ENCODE measurements around the gene MAPK1. TPM values are rescaled to one million over a fixed set of nuclear protein-coding genes. Genes with fewer than 3 reads are reported as not detected.

Gene MAPK1
- total and polyA plus RNA-seq, 2 donors (not counting 3 experiments of a cell fraction or from before 2014, with no cell fraction given): 50.9 to 163 TPM

DNA sequence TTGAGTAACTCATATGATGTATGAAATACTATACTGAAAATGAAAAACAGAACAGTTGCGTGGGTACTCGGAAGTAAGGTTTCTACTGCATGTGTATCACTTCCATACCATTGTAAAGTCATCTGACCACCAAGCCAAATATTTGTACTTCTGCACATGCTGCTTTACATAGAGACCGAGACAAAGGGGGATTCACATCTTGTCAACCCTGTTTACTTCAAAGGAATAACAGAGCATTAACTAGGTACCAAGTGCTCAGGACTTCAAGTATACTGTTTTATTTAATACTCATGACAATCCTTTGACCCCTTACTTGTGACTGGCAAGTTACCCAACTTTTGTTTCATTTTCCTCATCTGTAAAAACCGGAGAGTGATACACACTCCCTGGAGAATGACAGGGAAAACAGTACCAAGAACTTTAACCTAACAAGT, 9.9 kb downstream of the MAPK1 start:
- Histone ChIP-seq H3K4me3 (replicated peaks in 1 of 3; ENCODE audit: insufficient read depth in 1 of 3, low read depth in 1 of 3, low read length in 3 of 3) (no peak overlapping the region), H3K36me3 (ENCODE audit: control insufficient read depth in 2 of 2, extremely low read depth in 1 of 2, insufficient read depth in 2 of 2, low read length in 2 of 2) (no peaks in the 10 kb centered on the region), H2AFZ (ENCODE audit: low read depth, low read length) (no peak overlapping the region), H3K4me1 (ENCODE audit: control insufficient read depth, extremely low read depth, insufficient read depth, low read length) (no peaks in the 10 kb centered on the region), H3K9ac (replicated peaks; ENCODE audit: extremely low read depth, insufficient read depth, low read length) (no peak overlapping the region), H3K9me1 (replicated peaks; ENCODE audit: control insufficient read depth, extremely low read depth, insufficient read depth, low read length) (no peaks in the 10 kb centered on the region), H3K27me3 (ENCODE audit: control insufficient read depth in 2 of 2, insufficient read depth in 2 of 2, low read length in 2 of 2) (no peaks in the 10 kb centered on the region), H3K79me2 (ENCODE audit: control insufficient read depth, insufficient read depth, low read length) (peaks cover 100% of the 10 kb centered on the region), H3K4me2 (ENCODE audit: insufficient read depth, low read length) (no peak overlapping the region), H4K20me1 (replicated peaks; ENCODE audit: control insufficient read depth, extremely low read depth, insufficient read depth, low read length) (peaks cover 21% of the 10 kb centered on the region), H3K27ac (ENCODE audit: insufficient read depth, low read depth, low read length) (no peak overlapping the region), H3K9me3 (replicated peaks; ENCODE audit: control insufficient read depth, insufficient read depth, low read length) (no peaks in the 10 kb centered on the region)
- ChIA-PET CTCF (no interaction called here), POLR2A (no interaction called here)
- no peak for FAIRE-seq
- no peak for DNase-seq (ENCODE audit: low read depth, low spot score)
- TF ChIP-seq EZH2 (IDR thresholded peaks at IDR 0.05; ENCODE audit: borderline replicate concordance, low read depth, low read length, severe bottlenecking): no peak
- no peak for TF ChIP-seq JUN (IDR thresholded peaks at IDR 0.05; ENCODE audit: borderline replicate concordance, insufficient read depth, insufficient read length, low read depth)
- no peak for TF ChIP-seq POLR2AphosphoS5 (IDR thresholded peaks at IDR 0.05; ENCODE audit: insufficient read depth, low read depth, low read length)
- no peak for TF ChIP-seq POLR2A (IDR thresholded peaks at IDR 0.05; ENCODE audit: low read depth, low read length)
- no peak for TF ChIP-seq CTCF (IDR thresholded peaks at IDR 0.05; ENCODE audit: extremely low read depth in 1 of 2, insufficient read depth in 1 of 2, low read depth in 1 of 2, low read length in 2 of 2)
- dilution Hi-C loops (cut with MboI; ENCODE audit: extremely low pct_ligation_motif_present, low sequenced_read_pairs) (loop anchor here (10.0 kb wide), 1 partner anchor 77 kb away; no protein-coding TSS in a partner anchor), intact Hi-C loops (cut with micrococcal nuclease) (no loop called here)
- BruUV-seq (replicated peaks): no TSS peak

DNA sequence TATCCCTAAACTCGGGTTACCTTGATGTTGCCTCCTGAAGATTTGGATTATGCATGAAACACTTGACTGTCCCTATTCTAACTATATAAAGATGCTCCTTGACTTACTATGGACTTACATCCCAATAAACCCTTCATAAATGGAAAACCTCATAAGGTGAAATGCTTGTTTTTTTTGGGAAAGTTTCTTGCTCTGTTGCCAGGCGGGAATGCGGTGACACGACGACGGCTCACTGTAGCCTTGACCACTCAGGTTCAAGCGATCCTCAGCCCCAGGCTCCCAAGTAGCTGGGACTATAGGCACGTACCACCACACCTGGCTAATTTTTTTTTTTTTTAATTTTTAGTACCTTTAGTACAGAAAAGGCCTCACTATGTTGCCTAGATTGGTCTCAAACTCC, 10.6 kb downstream of the MAPK1 start:
- CTCF ChIA-PET: no interaction called here

More for the DNA sequence above, 10.6 kb downstream of the MAPK1 start:
- Histone ChIP-seq H4K20me1 (replicated peaks; ENCODE audit: control insufficient read depth, extremely low read depth, insufficient read depth, low read length) (peaks cover 21% of the 10 kb centered on the region), H3K9me1 (replicated peaks; ENCODE audit: control insufficient read depth, extremely low read depth, insufficient read depth, low read length) (no peaks in the 10 kb centered on the region), H3K27me3 (ENCODE audit: control insufficient read depth in 2 of 2, insufficient read depth in 2 of 2, low read length in 2 of 2) (no peaks in the 10 kb centered on the region), H3K4me2 (ENCODE audit: insufficient read depth, low read length) (no peak overlapping the region), H3K9me3 (replicated peaks; ENCODE audit: control insufficient read depth, insufficient read depth, low read length) (no peaks in the 10 kb centered on the region), H3K4me1 (ENCODE audit: control insufficient read depth, extremely low read depth, insufficient read depth, low read length) (no peaks in the 10 kb centered on the region), H3K9ac (replicated peaks; ENCODE audit: extremely low read depth, insufficient read depth, low read length) (no peak overlapping the region), H3K36me3 (ENCODE audit: control insufficient read depth in 2 of 2, extremely low read depth in 1 of 2, insufficient read depth in 2 of 2, low read length in 2 of 2) (no peaks in the 10 kb centered on the region), H3K4me3 (replicated peaks in 1 of 3; ENCODE audit: insufficient read depth in 1 of 3, low read depth in 1 of 3, low read length in 3 of 3) (no peak overlapping the region), H3K79me2 (ENCODE audit: control insufficient read depth, insufficient read depth, low read length) (peaks cover 100% of the 10 kb centered on the region), H3K27ac (ENCODE audit: insufficient read depth, low read depth, low read length) (no peak overlapping the region), H2AFZ (ENCODE audit: low read depth, low read length) (no peak overlapping the region)
- FAIRE-seq: no peak
- dilution Hi-C loops (cut with MboI; ENCODE audit: extremely low pct_ligation_motif_present, low sequenced_read_pairs) (loop anchor here (10.0 kb wide), 1 partner anchor 78 kb away; no protein-coding TSS in a partner anchor), intact Hi-C loops (cut with micrococcal nuclease) (no loop called here)
- POLR2A ChIA-PET: no interaction called here
- TF ChIP-seq GATA2 (IDR thresholded peaks at IDR 0.05; ENCODE audit: insufficient read depth, insufficient read length, low read depth, low read length): no peak
- no peak for TF ChIP-seq EZH2 (IDR thresholded peaks at IDR 0.05; ENCODE audit: borderline replicate concordance, low read depth, low read length, severe bottlenecking)
- TF ChIP-seq CTCF (IDR thresholded peaks at IDR 0.05; ENCODE audit: extremely low read depth in 1 of 2, insufficient read depth in 1 of 2, low read depth in 1 of 2, low read length in 2 of 2): no peak
- TF ChIP-seq, protein P1, sequence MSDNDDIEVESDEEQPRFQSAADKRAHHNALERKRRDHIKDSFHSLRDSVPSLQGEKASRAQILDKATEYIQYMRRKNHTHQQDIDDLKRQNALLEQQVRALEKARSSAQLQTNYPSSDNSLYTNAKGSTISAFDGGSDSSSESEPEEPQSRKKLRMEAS (IDR thresholded peaks at IDR 0.05; ENCODE audit: insufficient read depth, insufficient read length): no peak
- TF ChIP-seq JUN (IDR thresholded peaks at IDR 0.05; ENCODE audit: borderline replicate concordance, insufficient read depth, insufficient read length, low read depth): no peak
- TF ChIP-seq FOS (IDR thresholded peaks at IDR 0.05; ENCODE audit: borderline replicate concordance, insufficient read depth, low read length): no peak
- no peak for TF ChIP-seq MYC (IDR thresholded peaks at IDR 0.05; ENCODE audit: low read depth, low read length)
- TF ChIP-seq POLR2A (IDR thresholded peaks at IDR 0.05; ENCODE audit: low read depth, low read length): no peak
- DNase-seq (ENCODE audit: low read depth, low spot score): no peak
- BruUV-seq (replicated peaks): no TSS peak

All from endothelial cell of umbilical vein (primary cell).